Measurements from ENCODE around the gene ZNF691. TPM values are rescaled to one million over a fixed set of nuclear protein-coding genes. Genes with fewer than 3 reads are reported as not detected.
"Not testable (repeated sequence)": the region's sequence is repeated elsewhere in the genome, so short reads cannot be mapped to it uniquely, and the experiment has no call there.

The ZNF691 gene
- total and polyA plus RNA-seq, 8 donors = 9.9 to 22.2 (median 17.8) TPM

DNA sequence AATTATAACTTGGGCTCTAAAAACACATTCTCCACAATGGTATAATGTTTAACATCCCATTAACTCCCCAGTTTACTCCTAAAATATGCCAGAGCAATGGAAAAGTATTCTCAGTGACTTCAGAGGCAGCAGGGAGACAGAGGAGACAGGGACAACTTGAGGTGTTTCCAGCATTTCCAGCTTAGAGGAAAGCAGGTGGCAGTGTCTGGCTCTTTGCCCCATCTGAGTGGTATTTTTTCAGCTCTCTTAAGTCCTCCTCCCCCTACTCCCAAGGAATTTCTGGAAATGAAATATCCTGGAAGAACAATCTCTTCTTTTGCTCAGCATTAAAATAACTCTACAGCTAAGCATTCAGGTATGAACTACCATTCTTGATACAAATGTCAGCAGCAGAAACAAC lies 40.2 kb upstream of the ZNF691 start:
- H3K36me3 ChIP-seq = peaks cover 0 to 4% of the 10 kb centered on the region in 2 donors
- intact Hi-C loops (cut with DNase I) = no loop called here
- DNase-seq (no peak), ATAC-seq (no peak)
- no peaks in the 10 kb centered on the region for H3K4me1 ChIP-seq
- no peak overlapping the region for H3K27ac ChIP-seq
- H3K27me3 ChIP-seq = no peaks in the 10 kb centered on the region
- H3K9me3 ChIP-seq = no peaks in the 10 kb centered on the region
- TF ChIP-seq, protein P1, sequence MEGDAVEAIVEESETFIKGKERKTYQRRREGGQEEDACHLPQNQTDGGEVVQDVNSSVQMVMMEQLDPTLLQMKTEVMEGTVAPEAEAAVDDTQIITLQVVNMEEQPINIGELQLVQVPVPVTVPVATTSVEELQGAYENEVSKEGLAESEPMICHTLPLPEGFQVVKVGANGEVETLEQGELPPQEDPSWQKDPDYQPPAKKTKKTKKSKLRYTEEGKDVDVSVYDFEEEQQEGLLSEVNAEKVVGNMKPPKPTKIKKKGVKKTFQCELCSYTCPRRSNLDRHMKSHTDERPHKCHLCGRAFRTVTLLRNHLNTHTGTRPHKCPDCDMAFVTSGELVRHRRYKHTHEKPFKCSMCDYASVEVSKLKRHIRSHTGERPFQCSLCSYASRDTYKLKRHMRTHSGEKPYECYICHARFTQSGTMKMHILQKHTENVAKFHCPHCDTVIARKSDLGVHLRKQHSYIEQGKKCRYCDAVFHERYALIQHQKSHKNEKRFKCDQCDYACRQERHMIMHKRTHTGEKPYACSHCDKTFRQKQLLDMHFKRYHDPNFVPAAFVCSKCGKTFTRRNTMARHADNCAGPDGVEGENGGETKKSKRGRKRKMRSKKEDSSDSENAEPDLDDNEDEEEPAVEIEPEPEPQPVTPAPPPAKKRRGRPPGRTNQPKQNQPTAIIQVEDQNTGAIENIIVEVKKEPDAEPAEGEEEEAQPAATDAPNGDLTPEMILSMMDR (IDR thresholded peaks at IDR 0.05) = no peak
- no peak overlapping the region for H3K4me3 ChIP-seq

- TF ChIP-seq, protein P1 (IDR thresholded peaks at IDR 0.05) = no peak
- intact Hi-C loops (cut with DNase I) = no loop called here
- H3K4me1 ChIP-seq = no peaks in the 10 kb centered on the region
- no peak overlapping the region for H3K27ac ChIP-seq
- H3K27me3 ChIP-seq = no peaks in the 10 kb centered on the region
- DNase-seq (no peak), ATAC-seq (no peak)
- no peak overlapping the region for H3K4me3 ChIP-seq
- H3K9me3 ChIP-seq = no peaks in the 10 kb centered on the region
- H3K36me3 ChIP-seq = peaks cover 0 to 4% of the 10 kb centered on the region in 2 donors
These were observed 39.8 kb upstream of the ZNF691 start for GRCh38 chr1:42806593-42806992.

GRCh38 chr1:42807056-42807668 lies 39.3 kb upstream of the ZNF691 start:
- no peak for DNase-seq
- no peak overlapping the region for H3K4me3 ChIP-seq
- H3K27me3 ChIP-seq = no peaks in the 10 kb centered on the region
- intact Hi-C loops (cut with DNase I) = no loop called here
- H3K9me3 ChIP-seq = no peaks in the 10 kb centered on the region
- no peak for ATAC-seq
- no peaks in the 10 kb centered on the region for H3K4me1 ChIP-seq
- no peak overlapping the region for H3K27ac ChIP-seq
- TF ChIP-seq, protein P1 (IDR thresholded peaks at IDR 0.05) = no peak
- H3K36me3 ChIP-seq = peaks cover 0 to 4% of the 10 kb centered on the region in 2 donors

GRCh38 chr1:42814815-42815214 lies 31.6 kb upstream of the ZNF691 start:
- H3K27ac ChIP-seq; H3K36me3 ChIP-seq; H3K27me3 ChIP-seq; DNase-seq; ATAC-seq; intact Hi-C loops (cut with DNase I); H3K4me3 ChIP-seq; H3K9me3 ChIP-seq: not testable (repeated sequence)
- H3K4me1 ChIP-seq = peaks cover 11 to 21% of the 10 kb centered on the region in 2 donors

GRCh38 chr1:42815941-42816584 lies 30.4 kb upstream of the ZNF691 start:
- H3K9me3 ChIP-seq = no peaks in the 10 kb centered on the region
- intact Hi-C loops (cut with DNase I) = no loop called here
- H3K27ac ChIP-seq = peak overlapping the region; percentile 94 to 98
- H3K27me3 ChIP-seq = no peaks in the 10 kb centered on the region
- H3K4me1 ChIP-seq = peaks cover 11 to 25% of the 10 kb centered on the region in 2 donors
- peak; percentile 5 for ATAC-seq
- H3K36me3 ChIP-seq = peaks cover 0 to 5% of the 10 kb centered on the region in 2 donors
- TF ChIP-seq, protein P1 (IDR thresholded peaks at IDR 0.05) = no peak
- DNase-seq = peak in 2 of 4 donors; percentile 10 to 15
- peak overlapping the region; percentile 58 to 66 for H3K4me3 ChIP-seq

Measured in left lung (tissue), 10 donors.